ENCODE results near the gene PDE1A.

DNA sequence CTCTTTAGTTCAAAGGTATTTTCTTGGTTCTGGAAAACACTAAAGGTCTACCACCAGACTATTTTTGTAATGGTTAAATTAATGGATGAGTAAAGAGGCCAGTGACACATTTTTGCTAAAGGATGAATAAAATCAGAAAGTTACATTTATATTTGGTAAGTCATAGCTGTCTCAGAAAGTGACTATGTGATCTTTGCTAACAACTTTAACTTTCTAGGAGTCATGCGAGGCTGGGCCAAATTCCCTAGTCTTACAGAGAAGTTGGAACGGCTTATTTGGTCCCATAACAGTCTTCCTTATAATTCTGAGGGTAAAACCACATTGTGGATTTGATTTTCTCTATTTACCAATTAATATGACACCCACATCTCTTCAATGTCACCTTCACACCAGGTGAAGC, 198.1 kb downstream of the PDE1A start:
- TF ChIP-seq, protein P1, sequence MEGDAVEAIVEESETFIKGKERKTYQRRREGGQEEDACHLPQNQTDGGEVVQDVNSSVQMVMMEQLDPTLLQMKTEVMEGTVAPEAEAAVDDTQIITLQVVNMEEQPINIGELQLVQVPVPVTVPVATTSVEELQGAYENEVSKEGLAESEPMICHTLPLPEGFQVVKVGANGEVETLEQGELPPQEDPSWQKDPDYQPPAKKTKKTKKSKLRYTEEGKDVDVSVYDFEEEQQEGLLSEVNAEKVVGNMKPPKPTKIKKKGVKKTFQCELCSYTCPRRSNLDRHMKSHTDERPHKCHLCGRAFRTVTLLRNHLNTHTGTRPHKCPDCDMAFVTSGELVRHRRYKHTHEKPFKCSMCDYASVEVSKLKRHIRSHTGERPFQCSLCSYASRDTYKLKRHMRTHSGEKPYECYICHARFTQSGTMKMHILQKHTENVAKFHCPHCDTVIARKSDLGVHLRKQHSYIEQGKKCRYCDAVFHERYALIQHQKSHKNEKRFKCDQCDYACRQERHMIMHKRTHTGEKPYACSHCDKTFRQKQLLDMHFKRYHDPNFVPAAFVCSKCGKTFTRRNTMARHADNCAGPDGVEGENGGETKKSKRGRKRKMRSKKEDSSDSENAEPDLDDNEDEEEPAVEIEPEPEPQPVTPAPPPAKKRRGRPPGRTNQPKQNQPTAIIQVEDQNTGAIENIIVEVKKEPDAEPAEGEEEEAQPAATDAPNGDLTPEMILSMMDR (conservative IDR thresholded peaks at IDR 0.05; ENCODE audit: low read length), result no peak
- no peak for TF ChIP-seq EZH2phosphoT487 (IDR thresholded peaks at IDR 0.05; ENCODE audit: borderline replicate concordance, low read depth, low read length)
